H1 (cell line): ENCODE results near the gene WBP11. TPM values are rescaled to one million over a fixed set of nuclear protein-coding genes. Genes with fewer than 3 reads are reported as not detected.
A peak's percentile ranks its signal among the peaks of the same experiment; 100 is the strongest.

Experiments
- ATF3 ChIP-seq: IDR thresholded peaks from 2 replicates; pipeline ENCODE4 v1.6.1; 2011; ENCODE audit warnings: low read depth, mild to moderate bottlenecking, low read length; ENCODE audit not compliant: insufficient read depth
- BACH1 ChIP-seq: IDR thresholded peaks from 2 replicates; pipeline ENCODE4 v1.6.1; 2012; ENCODE audit warnings: low read length, improper control_type of control experiment
- CBX8 ChIP-seq: fragments of 300-800, 300-1000 bp; sonication (generic); IDR thresholded peaks from 2 replicates; pipeline ENCODE4 v1.7.1; 2016; ENCODE audit warnings: low read depth, low read length, borderline replicate concordance
- CHD7 ChIP-seq: fragments of 300-600 bp; sonication (generic); IDR thresholded peaks from 2 replicates; pipeline ENCODE4 v1.7.1; 2012; ENCODE audit warnings: low read length, moderate library complexity, mild to moderate bottlenecking, inconsistent platforms; ENCODE audit not compliant: insufficient replicate concordance
- CREB1 ChIP-seq: IDR thresholded peaks from 2 replicates; pipeline ENCODE4 v1.6.1; 2012; ENCODE audit warnings: inconsistent platforms
- CTCF ChIP-seq, 3 experiments: IDR thresholded peaks; 1 replicate in 2 of 3; 2 replicates in 1 of 3; pipeline versions ENCODE4 v1.5.1 to v1.6.1; 2011; ENCODE audit warnings: low read length in 3 of 3, mild to moderate bottlenecking in 3 of 3, inconsistent platforms in 2 of 3, low read depth in 1 of 3, moderate library complexity in 1 of 3; ENCODE audit not compliant: insufficient read depth in 1 of 3; ENCODE audit errors: control extremely low read depth in 1 of 3
- KDM1A ChIP-seq: fragments of 200-600, 300-600 bp; sonication (generic); IDR thresholded peaks from 2 replicates; pipeline ENCODE4 v1.7.1; 2016; ENCODE audit warnings: mild to moderate bottlenecking, low read length, borderline replicate concordance
- SRF ChIP-seq: IDR thresholded peaks from 2 replicates; pipeline ENCODE4 v1.6.1; 2011; ENCODE audit warnings: mild to moderate bottlenecking, low read depth, low read length, moderate library complexity
- polyA plus RNA-seq, 7 experiments: library from polyadenylated mRNA; depleted of rRNA in 3 of 7; stranded (reverse) in 5 of 7; unstranded in 2 of 7; fragments of >200 nt in 5 of 7; fragments of 200-250 nt in 2 of 7; gene quantifications; 1 replicate in 5 of 7; 2 replicates in 1 of 7; 4 replicates in 1 of 7; pipeline versions ENCODE4 v1.2.1 to v1.2.3, GENCODE V29; 2011 to 2013; ENCODE audit warnings: missing spikeins in 2 of 7, mixed read lengths in 2 of 7
- total RNA-seq: library from RNA; stranded (reverse); fragmentation: NEBNext Ultra II Directional; extraction: Animal tissue kit (Norgen Biotek cat#: 25700); gene quantifications from 2 replicates; pipeline ENCODE4 v1.2.1, GENCODE V29; 2021

WBP11 gene
- total and polyA plus RNA-seq, 2 of the 8 experiments (the other 6 are each of a cell fraction or from before 2014, with no cell fraction given) = 22.1 to 134 TPM

GRCh38 chr12:14769969-14770495, 33.2 kb downstream of the WBP11 start (continued):
- TF ChIP-seq ATF3 = no peak
- peak; percentile 51; the same call in 1 of the 2 replicates for TF ChIP-seq CREB1
- TF ChIP-seq CHD7 = no peak
- peak; percentile 78 to 97 (median 83) for TF ChIP-seq CTCF (IDR thresholded peaks at IDR 0.05; ENCODE audit: control extremely low read depth in 1 of 3, insufficient read depth in 1 of 3, low read depth in 1 of 3, low read length in 3 of 3)
- no peak for TF ChIP-seq KDM1A
- TF ChIP-seq CBX8 = no peak
- TF ChIP-seq BACH1 = peak; percentile 25
- no peak for TF ChIP-seq SRF
